GM12873 (cell line): Measurements from ENCODE around the gene PKNOX2.
A peak's percentile ranks its signal among the peaks of the same experiment; 100 is the strongest.

ENCODE experiments used
- CTCF ChIP-seq: IDR thresholded peaks from 2 replicates; pipeline ENCODE4 v1.5.1; 2012; ENCODE audit warnings: low read depth, mild to moderate bottlenecking, moderate library complexity, low read length, control low read depth; ENCODE audit not compliant: insufficient read depth; ENCODE audit errors: missing control alignments

The PKNOX2 gene

DNA sequence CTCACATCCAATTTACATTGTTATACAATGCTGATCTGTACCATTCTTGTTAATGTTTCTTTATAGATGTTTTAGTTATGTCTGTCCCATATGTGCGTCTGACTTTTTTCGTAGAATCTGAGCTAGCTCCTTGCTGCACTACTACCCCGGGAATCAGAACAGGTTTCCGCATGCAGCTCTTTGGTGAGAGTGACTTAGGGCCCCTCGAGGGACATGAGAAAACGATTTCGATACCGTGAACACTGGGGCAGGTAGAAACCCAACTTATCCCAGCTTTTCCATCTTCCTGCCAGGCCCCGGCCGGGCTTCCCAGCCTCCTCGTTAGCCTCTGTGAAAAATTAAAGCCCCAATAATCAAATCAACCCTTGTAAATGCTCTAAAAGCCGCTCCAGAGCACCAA is 23.4 kb upstream of the PKNOX2 start:
- no peak for TF ChIP-seq CTCF

- TF ChIP-seq CTCF: peak; percentile 89
These were observed 22.6 kb upstream of the PKNOX2 start for GRCh38 chr11:125141686-125142535.

- no peak for TF ChIP-seq CTCF
These were observed 18.3 kb upstream of the PKNOX2 start for GRCh38 chr11:125146232-125146631.

- no peak for TF ChIP-seq CTCF
These were observed 17.3 kb upstream of the PKNOX2 start for GRCh38 chr11:125147280-125147679.

- TF ChIP-seq CTCF: no peak
These were observed 16.5 kb upstream of the PKNOX2 start for GRCh38 chr11:125148011-125148410.

GRCh38 chr11:125148743-125149142 is 15.8 kb upstream of the PKNOX2 start:
- TF ChIP-seq CTCF: no peak

DNA sequence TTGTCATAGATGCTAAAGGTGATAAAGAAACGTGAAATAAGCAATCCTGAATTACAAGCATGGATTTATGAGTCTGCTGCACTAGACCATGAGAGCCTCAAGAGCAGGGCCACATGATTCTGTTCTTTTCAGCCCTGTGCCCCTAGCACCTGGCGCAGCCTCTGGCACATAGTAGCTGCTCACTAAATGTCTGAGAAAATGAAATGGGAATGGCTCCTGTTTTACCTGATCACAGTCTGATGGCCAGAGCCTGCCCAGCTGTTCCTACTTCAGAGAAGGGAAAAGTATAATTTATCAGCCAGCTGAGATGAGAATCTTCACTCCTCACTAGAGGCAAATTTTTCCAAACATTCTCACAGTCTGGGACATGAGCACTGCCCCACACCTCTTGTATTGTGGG is 10.7 kb upstream of the PKNOX2 start:
- no peak for TF ChIP-seq CTCF
